Right atrium auricular region (tissue), 2 donors: ENCODE measurements around the gene TENM4. TPM values are rescaled to one million over a fixed set of nuclear protein-coding genes. Genes with fewer than 3 reads are reported as not detected.

Experiments used
- DNase-seq: peaks from one replicate; pipeline ENCODE4 v3.0.0-alpha.2; 2019; ENCODE audit warnings: low spot score
- H3K27ac ChIP-seq, 2 donors: fragments of 200-600 bp; sonication (generic); 1 replicate in 1 of 2; 2 replicates in 1 of 2; pipeline ENCODE4 v1.5.1; 2016 to 2019
- H3K27me3 ChIP-seq, 2 donors: fragments of 200-600 bp; sonication (generic); one replicate each; pipeline versions ENCODE4 v1.5.1 to v1.6.0; 2017 to 2019
- H3K36me3 ChIP-seq: fragments of 200-600 bp; sonication (generic); one replicate; pipeline ENCODE4 v1.5.1; 2016
- H3K4me1 ChIP-seq, 2 donors: fragments of 200-600 bp; sonication (generic); one replicate each; pipeline versions ENCODE4 v1.5.1 to v1.6.0; 2017 to 2019
- H3K4me3 ChIP-seq, 2 donors: fragments of 200-600 bp; sonication (generic); 1 replicate in 1 of 2; 2 replicates in 1 of 2; pipeline ENCODE4 v1.5.1; 2017 to 2019; ENCODE audit warnings: mild to moderate bottlenecking in 1 of 2, moderate library complexity in 1 of 2
- H3K9me3 ChIP-seq, 2 donors: fragments of 200-600 bp; sonication (generic); one replicate each; pipeline ENCODE4 v1.5.1; 2019
- total RNA-seq, 2 donors: library from RNA; depleted of rRNA; stranded (reverse); fragments of >200 nt; gene quantifications; one replicate each; pipeline ENCODE4 v1.1.0, GENCODE V29; 2016
- TF ChIP-seq, protein P1 (sequence below), 2 donors: fragments of 200-600 bp; sonication (generic); IDR thresholded peaks; one replicate each; pipeline ENCODE4 v1.5.1; 2019; ENCODE audit warnings: antibody characterized with exemption in 2 of 2

Gene TENM4
- total RNA-seq, 2 donors from 2014 or later = 0.30 to 0.98 TPM

DNA sequence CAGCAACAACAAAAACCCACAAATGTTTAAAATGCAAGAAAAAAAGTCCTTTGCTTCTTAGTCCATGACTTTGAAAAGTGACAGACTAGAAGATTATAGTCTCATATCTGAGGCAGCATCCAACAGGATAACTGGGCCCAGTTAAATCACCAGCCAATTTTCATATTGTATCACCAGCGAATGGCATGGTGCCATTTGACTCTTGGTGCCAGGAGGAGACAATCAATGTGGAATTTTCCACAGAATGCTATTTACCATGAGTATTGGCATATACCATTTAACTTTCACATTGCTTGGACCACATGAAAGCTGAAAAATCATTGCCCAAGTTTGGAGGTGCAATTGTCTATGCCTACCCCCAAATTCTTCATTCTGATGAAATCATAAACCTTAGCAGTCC lies 255.5 kb downstream of the TENM4 start:
- TF ChIP-seq, protein P1, sequence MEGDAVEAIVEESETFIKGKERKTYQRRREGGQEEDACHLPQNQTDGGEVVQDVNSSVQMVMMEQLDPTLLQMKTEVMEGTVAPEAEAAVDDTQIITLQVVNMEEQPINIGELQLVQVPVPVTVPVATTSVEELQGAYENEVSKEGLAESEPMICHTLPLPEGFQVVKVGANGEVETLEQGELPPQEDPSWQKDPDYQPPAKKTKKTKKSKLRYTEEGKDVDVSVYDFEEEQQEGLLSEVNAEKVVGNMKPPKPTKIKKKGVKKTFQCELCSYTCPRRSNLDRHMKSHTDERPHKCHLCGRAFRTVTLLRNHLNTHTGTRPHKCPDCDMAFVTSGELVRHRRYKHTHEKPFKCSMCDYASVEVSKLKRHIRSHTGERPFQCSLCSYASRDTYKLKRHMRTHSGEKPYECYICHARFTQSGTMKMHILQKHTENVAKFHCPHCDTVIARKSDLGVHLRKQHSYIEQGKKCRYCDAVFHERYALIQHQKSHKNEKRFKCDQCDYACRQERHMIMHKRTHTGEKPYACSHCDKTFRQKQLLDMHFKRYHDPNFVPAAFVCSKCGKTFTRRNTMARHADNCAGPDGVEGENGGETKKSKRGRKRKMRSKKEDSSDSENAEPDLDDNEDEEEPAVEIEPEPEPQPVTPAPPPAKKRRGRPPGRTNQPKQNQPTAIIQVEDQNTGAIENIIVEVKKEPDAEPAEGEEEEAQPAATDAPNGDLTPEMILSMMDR (IDR thresholded peaks at IDR 0.05) = no peak
- H3K36me3 ChIP-seq = no peaks in the 10 kb centered on the region
- no peak for DNase-seq
- H3K27me3 ChIP-seq = no peaks in the 10 kb centered on the region
- H3K4me1 ChIP-seq = no peaks in the 10 kb centered on the region
- H3K9me3 ChIP-seq = peaks cover 0 to 12% of the 10 kb centered on the region in 2 donors
- no peak overlapping the region for H3K4me3 ChIP-seq
- H3K27ac ChIP-seq = no peak overlapping the region

DNA sequence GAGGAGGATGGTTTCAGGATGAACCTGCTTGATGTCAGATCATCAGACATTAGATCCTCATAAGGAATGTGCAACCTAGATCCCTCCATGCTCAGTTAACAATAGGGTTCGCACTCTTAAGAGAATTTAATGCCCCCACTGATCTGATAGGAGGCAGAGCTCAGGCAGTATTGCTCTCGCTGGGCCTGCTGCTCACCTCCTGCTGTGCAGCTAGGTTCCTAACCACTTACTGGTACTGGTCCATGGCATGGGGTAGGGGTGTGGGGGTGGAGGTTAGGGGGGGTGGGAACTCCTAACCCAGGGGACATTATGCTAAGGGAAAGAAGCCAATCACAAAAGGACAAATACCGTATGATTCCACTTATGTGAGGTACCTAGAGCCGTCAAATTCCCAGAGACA lies 256.5 kb downstream of the TENM4 start:
- DNase-seq = no peak
- H3K4me3 ChIP-seq = no peak overlapping the region
- H3K27ac ChIP-seq = no peak overlapping the region
- no peaks in the 10 kb centered on the region for H3K27me3 ChIP-seq
- H3K4me1 ChIP-seq = no peaks in the 10 kb centered on the region
- no peaks in the 10 kb centered on the region for H3K36me3 ChIP-seq
- TF ChIP-seq, protein P1 (IDR thresholded peaks at IDR 0.05) = no peak
- H3K9me3 ChIP-seq = peaks cover 0 to 12% of the 10 kb centered on the region in 2 donors

DNA sequence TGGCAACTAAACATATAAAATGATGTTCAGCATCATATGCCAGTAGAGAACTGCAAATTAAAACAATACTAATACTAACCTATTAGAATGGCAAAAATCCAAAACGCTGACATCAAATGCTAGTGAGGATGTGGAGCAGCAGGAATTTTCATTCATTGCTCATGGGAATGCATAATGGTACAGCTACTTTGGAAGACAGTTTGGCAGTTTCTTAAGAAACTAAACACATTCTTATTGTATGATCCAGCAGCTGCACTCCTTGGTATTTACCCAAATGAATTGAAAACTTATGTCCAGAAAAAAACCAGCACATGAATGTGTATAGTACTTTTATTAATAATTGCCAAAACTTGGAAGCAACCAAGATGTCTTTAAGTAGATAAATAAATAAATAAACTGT lies 258.0 kb downstream of the TENM4 start:
- DNase-seq = no peak
- no peak overlapping the region for H3K27ac ChIP-seq
- no peaks in the 10 kb centered on the region for H3K36me3 ChIP-seq
- no peak overlapping the region for H3K4me3 ChIP-seq
- H3K4me1 ChIP-seq = no peaks in the 10 kb centered on the region
- H3K9me3 ChIP-seq = peaks cover 0 to 7% of the 10 kb centered on the region in 2 donors
- H3K27me3 ChIP-seq = no peaks in the 10 kb centered on the region
- TF ChIP-seq, protein P1 (IDR thresholded peaks at IDR 0.05) = no peak

DNA sequence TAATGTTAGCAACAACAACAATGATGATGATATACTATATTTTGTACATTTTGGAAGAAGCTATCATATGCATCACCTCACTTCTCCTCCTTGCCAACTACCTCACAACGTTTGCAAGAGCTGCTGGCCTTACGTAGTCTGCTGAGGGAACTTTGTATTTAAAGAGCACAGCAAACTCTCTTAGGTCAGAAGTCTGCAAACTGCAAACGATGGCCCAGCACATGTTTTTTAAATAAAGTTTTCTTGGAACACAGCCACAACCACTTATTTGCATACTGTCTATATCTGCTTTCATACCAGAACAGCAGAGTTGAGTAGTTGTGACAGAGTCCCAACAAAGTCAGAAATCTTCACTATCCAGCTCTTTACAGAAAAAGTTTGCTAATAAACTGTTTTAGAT lies 261.7 kb downstream of the TENM4 start:
- H3K27ac ChIP-seq = no peak overlapping the region
- TF ChIP-seq, protein P1 (IDR thresholded peaks at IDR 0.05) = no peak
- H3K4me1 ChIP-seq = peaks cover 0 to 4% of the 10 kb centered on the region in 2 donors
- DNase-seq = no peak
- no peak overlapping the region for H3K4me3 ChIP-seq
- H3K9me3 ChIP-seq = no peaks in the 10 kb centered on the region
- no peaks in the 10 kb centered on the region for H3K36me3 ChIP-seq
- H3K27me3 ChIP-seq = no peaks in the 10 kb centered on the region

DNA sequence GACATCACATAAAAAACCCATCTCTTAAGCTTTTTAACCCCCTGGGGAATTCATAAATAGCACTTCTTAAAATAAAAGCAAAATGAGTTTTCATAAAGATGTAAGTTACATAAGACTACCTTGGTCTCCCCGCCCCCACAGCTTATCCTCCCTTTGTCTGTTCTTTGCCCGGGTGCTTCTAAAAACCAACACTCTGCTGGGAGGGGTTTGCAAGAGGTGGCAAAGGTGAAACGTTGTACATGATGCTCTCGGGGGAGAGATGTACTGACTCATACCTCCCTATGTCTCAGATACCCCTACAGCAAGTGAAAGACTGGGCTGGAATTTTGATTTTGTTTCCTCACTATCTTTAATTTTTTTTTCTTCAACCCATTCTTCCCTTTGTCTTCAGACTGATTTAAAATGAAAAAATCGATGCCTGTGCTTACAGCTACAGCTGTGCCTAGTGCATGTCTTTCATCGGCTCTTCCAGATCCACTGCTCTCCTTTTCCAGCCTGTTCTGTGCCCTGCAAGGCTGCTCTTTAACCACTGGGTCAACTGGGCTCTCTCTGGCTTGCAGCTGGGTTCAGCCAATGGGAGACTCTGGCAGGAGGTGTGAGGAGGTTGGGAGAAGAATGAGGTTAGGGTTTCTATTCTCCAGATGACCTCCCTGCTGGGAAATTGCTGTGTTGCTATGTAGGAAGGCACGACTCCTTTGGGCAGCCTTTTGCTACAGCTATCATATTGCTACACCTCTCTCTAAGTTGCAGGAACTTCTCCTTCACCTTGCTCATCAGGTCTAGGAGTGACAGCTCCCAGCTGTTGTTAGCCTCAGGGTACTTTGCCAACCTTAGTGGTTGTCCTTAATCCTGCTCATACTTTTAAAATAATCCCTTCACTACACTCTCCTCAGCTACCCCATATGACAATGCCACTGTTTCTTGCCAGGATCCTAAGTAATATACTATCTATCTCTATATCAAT lies 266.5 kb downstream of the TENM4 start:
- Histone ChIP-seq H3K27me3 (no peaks in the 10 kb centered on the region), H3K36me3 (no peaks in the 10 kb centered on the region), H3K4me1 (peaks cover 0 to 7% of the 10 kb centered on the region in 2 donors), H3K9me3 (no peaks in the 10 kb centered on the region), H3K27ac (no peak overlapping the region), H3K4me3 (no peak overlapping the region)
- no peak for DNase-seq
- TF ChIP-seq, protein P1 (IDR thresholded peaks at IDR 0.05) = no peak
